ENCODE data around the gene IL12RB2.

The IL12RB2 gene

GRCh38 chr1:67367370-67368045 is 59.8 kb downstream of the IL12RB2 start:
- Histone ChIP-seq H3K27ac (ENCODE audit: low read depth in 2 of 2, low read length in 2 of 2) (no peak overlapping the region), H3K9ac (ENCODE audit: low read depth in 1 of 2, low read length in 2 of 2) (no peak overlapping the region)

GRCh38 chr1:67368046-67368514 is 60.4 kb downstream of the IL12RB2 start:
- Histone ChIP-seq H3K36me3 (ENCODE audit: control insufficient read depth in 2 of 2, insufficient read depth in 2 of 2, low read length in 2 of 2) (no peaks in the 10 kb centered on the region), H3K27ac (ENCODE audit: low read depth in 2 of 2, low read length in 2 of 2) (no peak overlapping the region), H3K27me3 (ENCODE audit: control insufficient read depth in 2 of 2, insufficient read depth in 2 of 2, low read length in 2 of 2) (no peaks in the 10 kb centered on the region), H3K9ac (ENCODE audit: low read depth in 1 of 2, low read length in 2 of 2) (no peak overlapping the region), H3K4me1 (ENCODE audit: control insufficient read depth in 2 of 2, insufficient read depth in 2 of 2, low read length in 2 of 2) (no peaks in the 10 kb centered on the region), H3K9me3 (ENCODE audit: control insufficient read depth in 2 of 2, low read length in 2 of 2) (no peaks in the 10 kb centered on the region), H3K4me3 (ENCODE audit: low read length in 2 of 2) (no peak overlapping the region)

More at GRCh38 chr1:67367370-67368045, 59.8 kb downstream of the IL12RB2 start:
- H3K4me3 ChIP-seq (ENCODE audit: low read length in 2 of 2), result no peak overlapping the region
- no peaks in the 10 kb centered on the region for H3K4me1 ChIP-seq (ENCODE audit: control insufficient read depth in 2 of 2, insufficient read depth in 2 of 2, low read length in 2 of 2)
- H3K36me3 ChIP-seq (ENCODE audit: control insufficient read depth in 2 of 2, insufficient read depth in 2 of 2, low read length in 2 of 2), result no peaks in the 10 kb centered on the region
- H3K27me3 ChIP-seq (ENCODE audit: control insufficient read depth in 2 of 2, insufficient read depth in 2 of 2, low read length in 2 of 2), result no peaks in the 10 kb centered on the region
- no peaks in the 10 kb centered on the region for H3K9me3 ChIP-seq (ENCODE audit: control insufficient read depth in 2 of 2, low read length in 2 of 2)

- Histone ChIP-seq H3K36me3 (ENCODE audit: control insufficient read depth in 2 of 2, insufficient read depth in 2 of 2, low read length in 2 of 2) (no peaks in the 10 kb centered on the region), H3K27me3 (ENCODE audit: control insufficient read depth in 2 of 2, insufficient read depth in 2 of 2, low read length in 2 of 2) (no peaks in the 10 kb centered on the region), H3K9ac (ENCODE audit: low read depth in 1 of 2, low read length in 2 of 2) (no peak overlapping the region), H3K27ac (ENCODE audit: low read depth in 2 of 2, low read length in 2 of 2) (no peak overlapping the region), H3K4me1 (ENCODE audit: control insufficient read depth in 2 of 2, insufficient read depth in 2 of 2, low read length in 2 of 2) (no peaks in the 10 kb centered on the region), H3K9me3 (ENCODE audit: control insufficient read depth in 2 of 2, low read length in 2 of 2) (no peaks in the 10 kb centered on the region), H3K4me3 (ENCODE audit: low read length in 2 of 2) (no peak overlapping the region)
Measured at GRCh38 chr1:67371043-67371442, 63.4 kb downstream of the IL12RB2 start.

GRCh38 chr1:67371681-67372080 is 64.0 kb downstream of the IL12RB2 start:
- Histone ChIP-seq H3K27ac (ENCODE audit: low read depth in 2 of 2, low read length in 2 of 2) (no peak overlapping the region), H3K4me3 (ENCODE audit: low read length in 2 of 2) (no peak overlapping the region), H3K27me3 (ENCODE audit: control insufficient read depth in 2 of 2, insufficient read depth in 2 of 2, low read length in 2 of 2) (no peaks in the 10 kb centered on the region), H3K36me3 (ENCODE audit: control insufficient read depth in 2 of 2, insufficient read depth in 2 of 2, low read length in 2 of 2) (no peaks in the 10 kb centered on the region), H3K9me3 (ENCODE audit: control insufficient read depth in 2 of 2, low read length in 2 of 2) (no peaks in the 10 kb centered on the region), H3K4me1 (ENCODE audit: control insufficient read depth in 2 of 2, insufficient read depth in 2 of 2, low read length in 2 of 2) (no peaks in the 10 kb centered on the region), H3K9ac (ENCODE audit: low read depth in 1 of 2, low read length in 2 of 2) (no peak overlapping the region)

GRCh38 chr1:67372136-67372535 is 64.5 kb downstream of the IL12RB2 start:
- H3K9me3 ChIP-seq (ENCODE audit: control insufficient read depth in 2 of 2, low read length in 2 of 2), result no peaks in the 10 kb centered on the region
- no peak overlapping the region for H3K9ac ChIP-seq (ENCODE audit: low read depth in 1 of 2, low read length in 2 of 2)
- H3K27me3 ChIP-seq (ENCODE audit: control insufficient read depth in 2 of 2, insufficient read depth in 2 of 2, low read length in 2 of 2), result no peaks in the 10 kb centered on the region
- no peak overlapping the region for H3K27ac ChIP-seq (ENCODE audit: low read depth in 2 of 2, low read length in 2 of 2)
- H3K4me3 ChIP-seq (ENCODE audit: low read length in 2 of 2), result no peak overlapping the region
- H3K36me3 ChIP-seq (ENCODE audit: control insufficient read depth in 2 of 2, insufficient read depth in 2 of 2, low read length in 2 of 2), result no peaks in the 10 kb centered on the region
- H3K4me1 ChIP-seq (ENCODE audit: control insufficient read depth in 2 of 2, insufficient read depth in 2 of 2, low read length in 2 of 2), result no peaks in the 10 kb centered on the region

- Histone ChIP-seq H3K4me3 (ENCODE audit: low read length in 2 of 2) (no peak overlapping the region), H3K9ac (ENCODE audit: low read depth in 1 of 2, low read length in 2 of 2) (no peak overlapping the region), H3K36me3 (ENCODE audit: control insufficient read depth in 2 of 2, insufficient read depth in 2 of 2, low read length in 2 of 2) (no peaks in the 10 kb centered on the region), H3K4me1 (ENCODE audit: control insufficient read depth in 2 of 2, insufficient read depth in 2 of 2, low read length in 2 of 2) (no peaks in the 10 kb centered on the region), H3K27me3 (ENCODE audit: control insufficient read depth in 2 of 2, insufficient read depth in 2 of 2, low read length in 2 of 2) (no peaks in the 10 kb centered on the region), H3K27ac (ENCODE audit: low read depth in 2 of 2, low read length in 2 of 2) (no peak overlapping the region), H3K9me3 (ENCODE audit: control insufficient read depth in 2 of 2, low read length in 2 of 2) (no peaks in the 10 kb centered on the region)
Measured at GRCh38 chr1:67372898-67373297, 65.2 kb downstream of the IL12RB2 start.

- Histone ChIP-seq H3K27me3 (ENCODE audit: control insufficient read depth in 2 of 2, insufficient read depth in 2 of 2, low read length in 2 of 2) (no peaks in the 10 kb centered on the region), H3K9me3 (ENCODE audit: control insufficient read depth in 2 of 2, low read length in 2 of 2) (no peaks in the 10 kb centered on the region), H3K4me1 (ENCODE audit: control insufficient read depth in 2 of 2, insufficient read depth in 2 of 2, low read length in 2 of 2) (no peaks in the 10 kb centered on the region), H3K4me3 (ENCODE audit: low read length in 2 of 2) (no peak overlapping the region), H3K36me3 (ENCODE audit: control insufficient read depth in 2 of 2, insufficient read depth in 2 of 2, low read length in 2 of 2) (no peaks in the 10 kb centered on the region), H3K27ac (ENCODE audit: low read depth in 2 of 2, low read length in 2 of 2) (no peak overlapping the region), H3K9ac (ENCODE audit: low read depth in 1 of 2, low read length in 2 of 2) (no peak overlapping the region)
Measured at GRCh38 chr1:67376381-67376780, 68.7 kb downstream of the IL12RB2 start.

- Histone ChIP-seq H3K4me1 (ENCODE audit: control insufficient read depth in 2 of 2, insufficient read depth in 2 of 2, low read length in 2 of 2) (no peaks in the 10 kb centered on the region), H3K9me3 (ENCODE audit: control insufficient read depth in 2 of 2, low read length in 2 of 2) (no peaks in the 10 kb centered on the region), H3K27me3 (ENCODE audit: control insufficient read depth in 2 of 2, insufficient read depth in 2 of 2, low read length in 2 of 2) (no peaks in the 10 kb centered on the region), H3K36me3 (ENCODE audit: control insufficient read depth in 2 of 2, insufficient read depth in 2 of 2, low read length in 2 of 2) (no peaks in the 10 kb centered on the region), H3K9ac (ENCODE audit: low read depth in 1 of 2, low read length in 2 of 2) (no peak overlapping the region), H3K4me3 (ENCODE audit: low read length in 2 of 2) (no peak overlapping the region), H3K27ac (ENCODE audit: low read depth in 2 of 2, low read length in 2 of 2) (no peak overlapping the region)
Measured at GRCh38 chr1:67377253-67377652, 69.6 kb downstream of the IL12RB2 start.

GRCh38 chr1:67381154-67381553 is 73.5 kb downstream of the IL12RB2 start:
- peaks cover 0 to 2% of the 10 kb centered on the region in 2 donors for H3K9me3 ChIP-seq (ENCODE audit: control insufficient read depth in 2 of 2, low read length in 2 of 2)
- H3K36me3 ChIP-seq (ENCODE audit: control insufficient read depth in 2 of 2, insufficient read depth in 2 of 2, low read length in 2 of 2), result no peaks in the 10 kb centered on the region
- no peak overlapping the region for H3K9ac ChIP-seq (ENCODE audit: low read depth in 1 of 2, low read length in 2 of 2)
- H3K4me1 ChIP-seq (ENCODE audit: control insufficient read depth in 2 of 2, insufficient read depth in 2 of 2, low read length in 2 of 2), result no peaks in the 10 kb centered on the region
- no peaks in the 10 kb centered on the region for H3K27me3 ChIP-seq (ENCODE audit: control insufficient read depth in 2 of 2, insufficient read depth in 2 of 2, low read length in 2 of 2)
- no peak overlapping the region for H3K4me3 ChIP-seq (ENCODE audit: low read length in 2 of 2)
- no peak overlapping the region for H3K27ac ChIP-seq (ENCODE audit: low read depth in 2 of 2, low read length in 2 of 2)

- Histone ChIP-seq H3K36me3 (ENCODE audit: control insufficient read depth in 2 of 2, insufficient read depth in 2 of 2, low read length in 2 of 2) (no peaks in the 10 kb centered on the region), H3K4me3 (ENCODE audit: low read length in 2 of 2) (no peak overlapping the region), H3K4me1 (ENCODE audit: control insufficient read depth in 2 of 2, insufficient read depth in 2 of 2, low read length in 2 of 2) (no peaks in the 10 kb centered on the region), H3K27me3 (ENCODE audit: control insufficient read depth in 2 of 2, insufficient read depth in 2 of 2, low read length in 2 of 2) (no peaks in the 10 kb centered on the region), H3K9me3 (ENCODE audit: control insufficient read depth in 2 of 2, low read length in 2 of 2) (peaks cover 0 to 2% of the 10 kb centered on the region in 2 donors), H3K9ac (ENCODE audit: low read depth in 1 of 2, low read length in 2 of 2) (no peak overlapping the region), H3K27ac (ENCODE audit: low read depth in 2 of 2, low read length in 2 of 2) (no peak overlapping the region)
Measured at GRCh38 chr1:67382292-67382691, 74.6 kb downstream of the IL12RB2 start.
